Measurements from ENCODE around the gene CLIC4. TPM values are rescaled to one million over a fixed set of nuclear protein-coding genes. Genes with fewer than 3 reads are reported as not detected.

The CLIC4 gene
- total and polyA plus RNA-seq, 2 of the 8 experiments (the other 6 are each of a cell fraction or from before 2014, with no cell fraction given) = 77.5 to 293 TPM

DNA sequence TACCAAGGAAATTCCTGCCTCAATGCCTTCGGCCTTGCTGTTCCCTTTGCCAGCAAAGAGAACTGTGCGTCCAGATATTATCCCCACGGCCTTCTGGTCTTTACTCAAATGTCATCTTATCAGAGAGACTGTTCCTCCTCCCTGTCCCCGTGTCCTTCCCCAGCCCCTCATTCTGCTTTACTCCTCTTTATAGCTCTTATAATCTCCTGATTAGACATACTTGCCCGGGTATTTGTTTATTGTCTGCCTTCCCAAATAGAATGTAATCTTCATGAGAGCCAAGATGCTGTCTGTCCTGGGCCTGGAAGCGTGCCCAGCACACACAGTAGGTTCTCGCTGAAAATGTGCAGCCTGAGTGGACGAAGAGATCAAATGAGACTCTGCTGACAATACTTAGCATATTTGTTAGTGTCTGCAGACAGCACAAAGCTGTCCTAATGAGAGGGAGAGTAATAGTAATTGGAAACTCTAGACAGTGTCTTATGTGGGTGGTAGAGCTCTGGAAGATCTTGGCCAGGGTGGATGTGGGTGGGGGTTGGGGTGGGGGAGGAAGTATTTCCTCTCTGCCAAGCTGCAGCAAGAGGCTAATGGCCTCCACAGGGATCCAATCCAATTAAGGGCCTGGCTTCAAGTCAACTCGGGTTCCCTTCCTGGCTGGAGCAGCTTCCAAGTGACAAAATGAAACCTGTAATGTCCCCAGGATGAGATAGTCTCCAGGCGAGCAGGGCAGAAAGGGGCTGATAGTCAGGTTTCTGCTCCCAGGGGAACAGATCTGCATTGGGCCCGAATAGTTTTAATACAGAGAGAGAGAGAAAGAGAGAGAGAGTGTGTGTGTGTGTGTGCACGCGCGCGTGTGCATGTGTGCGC lies 9.5 kb upstream of the CLIC4 start (continued):
- TF ChIP-seq E2F6 (IDR thresholded peaks at IDR 0.05) (no peak), CHD2 (IDR thresholded peaks at IDR 0.05; ENCODE audit: low read length) (no peak), YY1 (IDR thresholded peaks at IDR 0.05; ENCODE audit: low read depth, low read length) (peak; percentile 24; the same call in 1 of the 2 replicates), TBP (IDR thresholded peaks at IDR 0.05; ENCODE audit: low read depth, low read length) (no peak)
